ENCODE data around the gene SLC37A1.

DNA sequence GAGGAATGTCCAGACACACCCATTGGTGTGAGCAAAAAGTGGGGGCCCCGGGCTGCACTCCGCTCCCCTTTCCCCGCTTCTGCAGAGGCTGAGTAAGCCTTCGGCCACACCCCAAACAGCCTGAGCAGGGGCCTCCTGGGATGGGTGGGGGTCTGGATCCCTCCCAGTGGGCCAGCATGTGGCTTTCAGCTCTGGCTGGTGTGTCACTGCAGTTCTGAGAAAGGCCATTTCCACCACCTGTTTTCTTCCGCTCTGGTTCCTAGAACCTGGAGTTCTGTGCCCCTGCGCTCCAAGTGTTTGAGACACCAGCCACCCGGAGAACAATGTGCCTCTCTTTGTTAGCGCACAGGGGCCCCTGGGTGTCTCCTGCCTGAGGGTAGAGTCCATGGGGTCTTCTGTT lies 30.9 kb downstream of the SLC37A1 start:
- TF ChIP-seq CTCF (CRISPR knock-in tag; IDR thresholded peaks at IDR 0.05) (no peak), NFYB (CRISPR knock-in tag; IDR thresholded peaks at IDR 0.05) (no peak), THAP8 (CRISPR knock-in tag; IDR thresholded peaks at IDR 0.05; ENCODE audit: borderline replicate concordance) (no peak), POLR2A (IDR thresholded peaks at IDR 0.05; ENCODE audit: insufficient read depth in 1 of 2, low read depth in 2 of 2, low read length in 2 of 2) (no peak), ZNF205 (CRISPR knock-in tag; IDR thresholded peaks at IDR 0.05) (no peak), ZFX (CRISPR knock-in tag; IDR thresholded peaks at IDR 0.05; ENCODE audit: low read depth) (no peak), ZNF354B (CRISPR knock-in tag; IDR thresholded peaks at IDR 0.05) (no peak), NR3C1 (CRISPR knock-in tag; IDR thresholded peaks at IDR 0.05) (no peak), ZNF263 (CRISPR knock-in tag; IDR thresholded peaks at IDR 0.05) (no peak), CHD4 (IDR thresholded peaks at IDR 0.05; ENCODE audit: borderline replicate concordance, low read length) (no peak)

Data from HepG2 (cell line).